Activated CD4-positive, alpha-beta T cell treated with anti-CD3 and anti-CD28 coated beads, Interleukin-2, amount 10 ng/mL, durations not matched to agents 24 days and 14 days (primary cell): Measurements from ENCODE around the gene RMND5B. TPM values are rescaled to one million over a fixed set of nuclear protein-coding genes. Genes with fewer than 3 reads are reported as not detected.
A peak's percentile ranks its signal among the peaks of the same experiment; 100 is the strongest.

Experiments
- DNase-seq: peaks from one replicate; pipeline ENCODE4 v3.0.0; 2022
- H3K27ac Mint-ChIP-seq: one replicate; pipeline ENCODE4 v1.8.0; 2022; ENCODE audit warnings: mild to moderate bottlenecking, mixed read lengths
- H3K27me3 Mint-ChIP-seq: one replicate; pipeline ENCODE4 v1.8.0; 2022; ENCODE audit warnings: mixed read lengths
- H3K36me3 Mint-ChIP-seq: one replicate; pipeline ENCODE4 v1.8.0; 2022; ENCODE audit warnings: low read depth, mild to moderate bottlenecking, mixed read lengths
- H3K4me1 Mint-ChIP-seq: one replicate; pipeline ENCODE4 v1.8.0; 2021; ENCODE audit warnings: mixed read lengths
- H3K4me3 Mint-ChIP-seq: one replicate; pipeline ENCODE4 v1.8.0; 2022; ENCODE audit warnings: mild to moderate bottlenecking, moderate library complexity, mixed read lengths
- H3K9me3 Mint-ChIP-seq: one replicate; pipeline ENCODE4 v1.8.0; 2021; ENCODE audit warnings: mixed read lengths
- intact Hi-C: fragments of 100-400 bp; cut with micrococcal nuclease; formaldehyde crosslinking; loops from one replicate; pipeline ENCODE4 v1.15.1; 2023
- total RNA-seq: library from RNA; stranded (reverse); gene quantifications from 2 replicates; pipeline ENCODE4 v1.2.3, GENCODE V29; 2022

Gene RMND5B
- total RNA-seq, 1 donor from 2014 or later = 29.3 TPM

DNA sequence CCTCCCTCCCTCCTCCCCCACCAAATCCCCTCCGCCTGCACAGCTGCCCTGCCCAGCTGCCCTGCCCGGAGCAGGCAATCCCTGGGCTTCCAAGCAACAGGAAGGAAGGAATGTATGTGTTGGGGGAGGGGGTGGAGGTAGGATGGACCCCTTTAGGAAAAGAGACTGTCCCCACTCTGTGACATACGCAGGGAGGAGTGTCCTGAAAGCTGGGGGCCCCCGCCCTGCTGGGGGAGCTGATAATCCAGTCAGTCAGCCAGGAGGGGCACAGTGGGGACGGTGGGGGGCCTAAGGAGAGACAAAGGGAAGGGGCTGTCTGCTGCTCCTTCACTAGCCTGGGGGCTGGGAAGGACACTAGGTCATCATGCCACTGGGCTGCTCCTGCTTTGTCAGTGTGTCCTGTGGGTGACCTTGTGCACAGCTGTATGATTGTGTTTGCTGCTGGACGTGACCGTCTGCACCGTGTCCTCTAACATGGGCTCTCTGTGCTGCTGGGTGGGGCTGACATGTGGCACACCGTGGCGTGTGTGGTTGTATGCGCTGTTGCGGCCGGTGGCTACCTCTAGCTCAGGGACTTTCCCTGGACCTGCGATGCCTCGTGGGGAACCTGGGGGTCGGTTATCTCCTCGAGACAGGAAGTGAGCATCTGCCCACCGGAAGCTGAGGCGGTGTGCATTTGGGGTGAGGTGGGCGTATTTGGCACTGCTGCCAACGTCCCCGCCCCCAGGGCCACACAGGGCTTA, 14.5 kb upstream of the RMND5B start:
- intact Hi-C loops = loop anchor here (1.0 kb wide), 1 partner anchor 14 kb away; no protein-coding TSS in a partner anchor
- H3K4me1 Mint-ChIP-seq = peaks cover 36% of the 10 kb centered on the region
- H3K27me3 Mint-ChIP-seq = peaks cover 30% of the 10 kb centered on the region
- peak overlapping the region; percentile 56 for H3K27ac Mint-ChIP-seq
- DNase-seq = peak; percentile 86
- H3K36me3 Mint-ChIP-seq = peaks cover 2% of the 10 kb centered on the region
- H3K9me3 Mint-ChIP-seq = peaks cover 3% of the 10 kb centered on the region
- peak overlapping the region; percentile 93 for H3K4me3 Mint-ChIP-seq

DNA sequence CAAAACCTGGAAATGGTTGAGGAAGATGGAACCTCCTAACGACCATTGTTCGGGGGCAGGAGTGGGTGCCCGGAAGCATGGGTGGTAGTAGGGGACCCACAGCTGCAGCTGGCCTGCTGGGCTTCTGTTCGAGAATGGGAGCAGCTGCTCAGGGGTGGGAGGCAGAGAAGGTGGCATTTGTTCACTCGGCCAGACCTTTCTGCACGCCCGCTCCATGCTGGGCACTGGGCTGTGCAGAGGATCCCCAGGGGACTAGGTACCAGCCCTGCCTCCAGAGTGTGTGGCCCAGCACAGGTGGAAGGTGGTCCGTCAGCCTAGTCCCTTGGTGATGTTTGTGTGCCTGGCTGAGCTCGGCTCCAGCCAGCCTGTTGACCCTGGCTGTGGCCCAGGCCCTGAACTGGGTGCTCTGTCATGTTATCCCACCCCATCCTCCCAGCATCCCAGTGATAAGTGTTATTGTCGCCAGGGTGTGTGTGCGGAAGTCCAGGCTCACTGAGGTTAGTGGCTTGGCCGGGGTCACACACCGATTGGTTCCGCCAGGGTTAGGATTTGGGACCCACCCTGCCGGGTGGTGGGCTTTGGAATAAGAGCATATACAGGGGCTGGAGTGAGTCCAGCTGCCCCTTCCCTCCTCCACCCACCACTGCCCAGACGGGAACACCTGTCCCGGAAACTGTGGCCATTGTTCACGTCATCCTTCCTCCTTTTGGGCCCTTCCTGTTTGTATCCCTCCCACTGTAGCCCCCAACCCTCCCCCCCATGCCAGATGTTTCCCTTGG, 12.7 kb upstream of the RMND5B start:
- intact Hi-C loops = no loop called here
- peaks cover 33% of the 10 kb centered on the region for H3K4me1 Mint-ChIP-seq
- no peak overlapping the region for H3K4me3 Mint-ChIP-seq
- peaks cover 2% of the 10 kb centered on the region for H3K36me3 Mint-ChIP-seq
- no peak for DNase-seq
- H3K9me3 Mint-ChIP-seq = no peaks in the 10 kb centered on the region
- no peak overlapping the region for H3K27ac Mint-ChIP-seq
- H3K27me3 Mint-ChIP-seq = peaks cover 19% of the 10 kb centered on the region

DNA sequence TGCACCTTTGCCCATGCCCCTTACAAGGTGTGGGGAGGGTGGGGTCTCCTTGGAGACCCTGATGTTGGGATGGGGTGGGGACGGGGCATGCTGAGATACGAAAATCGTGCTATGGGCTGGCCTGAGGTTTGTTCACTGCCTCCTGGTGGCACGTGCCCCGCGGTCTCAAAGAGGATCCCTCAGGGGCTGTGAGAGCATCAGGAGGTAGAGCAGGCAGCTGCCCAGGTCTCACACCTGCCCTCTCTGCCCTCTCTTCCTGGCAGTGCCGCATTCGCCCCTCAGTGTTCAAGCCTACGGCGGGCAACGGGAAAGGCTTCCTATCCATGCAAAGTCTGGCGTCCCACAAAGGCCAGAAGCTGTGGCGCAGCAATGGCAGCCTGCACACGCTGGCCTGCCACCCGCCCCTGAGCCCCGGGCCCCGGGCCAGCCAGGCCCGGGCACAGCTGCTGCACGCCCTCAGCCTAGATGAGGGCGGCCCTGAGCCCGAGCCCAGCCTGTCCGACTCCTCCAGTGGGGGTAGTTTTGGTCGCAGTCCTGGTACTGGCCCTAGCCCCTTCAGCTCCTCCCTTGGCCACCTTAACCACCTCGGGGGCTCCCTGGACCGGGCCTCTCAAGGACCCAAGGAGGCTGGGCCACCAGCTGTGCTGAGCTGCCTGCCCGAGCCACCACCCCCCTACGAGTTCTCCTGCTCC, 10.8 kb upstream of the RMND5B start:
- intact Hi-C loops = no loop called here
- H3K27ac Mint-ChIP-seq = no peak overlapping the region
- peaks cover 27% of the 10 kb centered on the region for H3K4me1 Mint-ChIP-seq
- DNase-seq = no peak
- peaks cover 10% of the 10 kb centered on the region for H3K27me3 Mint-ChIP-seq
- H3K9me3 Mint-ChIP-seq = no peaks in the 10 kb centered on the region
- no peak overlapping the region for H3K4me3 Mint-ChIP-seq
- H3K36me3 Mint-ChIP-seq = no peaks in the 10 kb centered on the region

DNA sequence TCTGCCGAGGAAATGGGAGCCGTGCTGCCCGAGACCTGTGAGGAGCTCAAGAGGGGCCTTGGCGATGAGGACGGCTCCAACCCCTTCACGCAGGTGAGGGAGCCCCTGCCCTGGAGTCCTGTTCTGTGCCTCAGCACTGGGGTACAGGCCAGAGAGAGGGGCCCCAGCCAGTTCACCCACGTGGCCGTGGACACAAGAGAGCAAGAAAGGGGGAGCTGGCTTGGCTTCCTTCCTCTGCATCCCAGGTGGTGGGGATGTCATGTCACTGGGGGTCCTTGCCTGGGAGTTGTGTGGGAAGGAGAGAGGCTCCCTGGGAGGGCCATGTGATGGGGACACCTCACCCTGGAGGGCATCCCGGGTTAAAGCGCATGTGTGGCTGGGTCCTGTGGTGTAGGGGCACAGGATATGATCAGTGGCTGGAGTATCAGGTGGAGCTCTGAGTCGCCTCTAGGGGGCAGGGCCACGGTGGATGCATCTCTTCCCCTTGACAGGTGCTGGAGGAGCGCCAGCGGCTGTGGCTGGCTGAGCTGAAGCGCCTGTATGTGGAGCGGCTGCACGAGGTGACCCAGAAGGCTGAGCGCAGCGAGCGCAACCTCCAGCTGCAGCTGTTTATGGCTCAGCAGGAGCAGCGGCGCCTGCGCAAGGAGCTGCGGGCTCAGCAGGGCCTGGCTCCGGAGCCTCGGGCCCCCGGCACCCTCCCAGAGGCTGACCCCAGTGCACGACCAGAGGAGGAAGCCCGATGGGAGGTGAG, 10.0 kb upstream of the RMND5B start:
- H3K4me1 Mint-ChIP-seq = peaks cover 21% of the 10 kb centered on the region
- peak; percentile 94 for DNase-seq
- H3K36me3 Mint-ChIP-seq = no peaks in the 10 kb centered on the region
- peak overlapping the region; percentile 45 for H3K4me3 Mint-ChIP-seq
- intact Hi-C loops = loop anchor here (1.0 kb wide), 1 partner anchor 11 kb away; the partner anchor contains the start of gene RMND5B
- H3K9me3 Mint-ChIP-seq = no peaks in the 10 kb centered on the region
- peaks cover 6% of the 10 kb centered on the region for H3K27me3 Mint-ChIP-seq
- no peak overlapping the region for H3K27ac Mint-ChIP-seq

DNA sequence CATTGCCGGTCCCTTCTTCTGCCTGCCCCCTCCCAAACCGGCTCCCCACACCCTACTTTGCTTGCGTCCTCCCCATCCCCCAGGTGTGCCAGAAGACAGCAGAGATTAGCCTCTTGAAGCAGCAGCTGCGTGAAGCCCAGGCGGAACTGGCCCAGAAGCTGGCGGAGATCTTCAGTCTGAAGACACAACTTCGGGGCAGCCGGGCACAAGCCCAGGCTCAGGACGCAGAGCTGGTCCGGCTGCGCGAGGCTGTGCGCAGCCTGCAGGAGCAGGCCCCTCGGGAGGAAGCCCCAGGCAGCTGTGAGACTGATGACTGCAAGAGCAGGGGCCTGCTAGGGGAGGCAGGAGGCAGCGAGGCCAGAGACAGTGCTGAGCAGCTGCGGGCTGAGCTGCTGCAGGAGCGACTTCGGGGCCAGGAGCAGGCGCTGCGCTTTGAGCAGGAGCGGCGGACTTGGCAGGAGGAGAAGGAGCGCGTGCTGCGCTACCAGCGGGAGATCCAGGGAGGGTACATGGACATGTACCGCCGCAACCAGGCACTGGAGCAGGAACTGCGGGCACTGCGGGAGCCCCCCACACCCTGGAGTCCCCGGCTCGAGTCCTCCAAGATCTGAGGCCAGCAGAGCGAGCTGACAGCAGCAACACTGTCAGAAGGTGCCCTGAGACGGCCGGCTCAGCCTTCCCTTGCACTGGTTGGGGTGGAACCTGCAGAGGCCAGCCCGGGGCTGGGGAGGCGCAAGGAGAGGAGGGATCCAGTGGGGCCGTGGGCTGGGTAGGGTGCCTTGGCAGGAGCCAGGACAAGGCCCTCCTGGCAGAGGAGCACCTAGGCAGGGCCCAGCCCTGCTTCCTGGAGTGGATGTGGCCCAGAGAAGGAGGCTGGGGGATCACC, 9.2 kb upstream of the RMND5B start:
- Mint-ChIP-seq H3K27ac (no peak overlapping the region), H3K4me1 (peaks cover 16% of the 10 kb centered on the region), H3K4me3 (peak overlapping the region; percentile 45), H3K27me3 (peaks cover 2% of the 10 kb centered on the region), H3K36me3 (no peaks in the 10 kb centered on the region), H3K9me3 (no peaks in the 10 kb centered on the region)
- intact Hi-C loops = loop anchor here (1.0 kb wide), 1 partner anchor 10 kb away; the partner anchor contains the start of gene RMND5B
- no peak for DNase-seq

DNA sequence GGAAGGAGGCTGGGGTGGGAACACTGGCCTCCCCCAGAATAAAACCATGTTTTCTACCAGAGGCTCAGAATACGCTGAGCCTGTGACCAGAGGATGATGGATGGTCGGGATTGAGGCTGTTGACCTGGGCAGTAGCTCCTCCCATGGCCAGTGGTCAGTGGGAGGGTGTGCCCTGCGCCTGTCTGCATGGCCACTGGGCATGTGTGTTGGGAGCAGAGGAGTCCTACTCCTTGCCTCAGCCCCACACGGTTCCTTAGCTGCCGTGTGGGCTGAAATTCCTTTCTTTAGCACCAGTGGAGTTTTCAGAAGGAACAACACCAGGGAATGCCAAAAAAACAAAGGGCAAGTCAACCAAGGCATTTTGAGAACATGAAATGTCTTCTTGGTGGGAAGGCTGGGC, 8.5 kb upstream of the RMND5B start:
- Mint-ChIP-seq H3K9me3 (no peaks in the 10 kb centered on the region), H3K27me3 (no peaks in the 10 kb centered on the region), H3K4me3 (no peak overlapping the region), H3K36me3 (no peaks in the 10 kb centered on the region), H3K4me1 (peaks cover 11% of the 10 kb centered on the region), H3K27ac (no peak overlapping the region)
- DNase-seq = no peak
- intact Hi-C loops = no loop called here

DNA sequence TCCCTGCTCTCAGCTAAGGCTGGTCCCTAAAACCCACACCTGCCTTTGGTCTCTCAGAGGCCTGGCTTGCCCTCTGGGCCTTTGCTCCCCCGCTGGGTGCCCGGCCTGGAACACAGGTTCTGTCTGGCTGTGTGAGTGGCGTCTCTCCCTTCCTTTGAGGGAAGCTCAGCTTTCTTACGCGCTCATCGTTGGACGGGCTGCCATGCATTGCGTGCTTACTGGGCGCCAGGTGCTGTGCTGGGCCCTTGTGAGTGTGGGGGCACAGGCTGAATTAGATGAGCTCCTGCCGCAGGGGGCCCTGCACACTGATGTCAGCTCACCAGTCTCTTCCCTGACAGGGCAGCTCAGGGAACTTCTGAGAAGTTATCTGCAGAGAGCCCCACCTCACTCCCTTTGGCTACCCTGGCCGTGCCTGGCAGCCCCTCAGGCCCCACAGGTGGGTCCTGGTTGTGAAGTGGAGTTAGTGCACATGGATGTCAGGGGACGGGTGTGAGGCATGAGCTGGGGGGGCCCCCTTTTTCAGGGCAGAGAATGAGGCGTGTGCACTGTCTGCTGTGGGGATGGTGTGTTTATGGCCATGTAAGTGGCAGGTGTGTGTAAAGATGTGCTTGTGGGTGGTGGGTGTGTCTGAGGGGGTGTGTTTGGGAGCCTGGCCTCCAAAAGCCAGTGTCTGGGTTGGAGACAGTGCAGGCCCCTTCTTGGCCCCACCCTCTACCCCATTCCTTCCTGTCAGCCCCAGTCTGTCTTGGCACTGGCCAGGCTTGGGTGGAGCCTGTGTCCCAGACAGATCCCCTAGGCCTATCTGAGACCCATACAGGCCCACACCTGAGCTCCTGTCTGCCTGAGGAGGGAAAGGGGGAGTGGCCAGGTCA, 7.5 kb upstream of the RMND5B start:
- no peak overlapping the region for H3K4me3 Mint-ChIP-seq
- DNase-seq = peak; percentile 54
- no peaks in the 10 kb centered on the region for H3K27me3 Mint-ChIP-seq
- peaks cover 11% of the 10 kb centered on the region for H3K4me1 Mint-ChIP-seq
- no peaks in the 10 kb centered on the region for H3K36me3 Mint-ChIP-seq
- H3K9me3 Mint-ChIP-seq = no peaks in the 10 kb centered on the region
- H3K27ac Mint-ChIP-seq = no peak overlapping the region
- intact Hi-C loops = no loop called here

DNA sequence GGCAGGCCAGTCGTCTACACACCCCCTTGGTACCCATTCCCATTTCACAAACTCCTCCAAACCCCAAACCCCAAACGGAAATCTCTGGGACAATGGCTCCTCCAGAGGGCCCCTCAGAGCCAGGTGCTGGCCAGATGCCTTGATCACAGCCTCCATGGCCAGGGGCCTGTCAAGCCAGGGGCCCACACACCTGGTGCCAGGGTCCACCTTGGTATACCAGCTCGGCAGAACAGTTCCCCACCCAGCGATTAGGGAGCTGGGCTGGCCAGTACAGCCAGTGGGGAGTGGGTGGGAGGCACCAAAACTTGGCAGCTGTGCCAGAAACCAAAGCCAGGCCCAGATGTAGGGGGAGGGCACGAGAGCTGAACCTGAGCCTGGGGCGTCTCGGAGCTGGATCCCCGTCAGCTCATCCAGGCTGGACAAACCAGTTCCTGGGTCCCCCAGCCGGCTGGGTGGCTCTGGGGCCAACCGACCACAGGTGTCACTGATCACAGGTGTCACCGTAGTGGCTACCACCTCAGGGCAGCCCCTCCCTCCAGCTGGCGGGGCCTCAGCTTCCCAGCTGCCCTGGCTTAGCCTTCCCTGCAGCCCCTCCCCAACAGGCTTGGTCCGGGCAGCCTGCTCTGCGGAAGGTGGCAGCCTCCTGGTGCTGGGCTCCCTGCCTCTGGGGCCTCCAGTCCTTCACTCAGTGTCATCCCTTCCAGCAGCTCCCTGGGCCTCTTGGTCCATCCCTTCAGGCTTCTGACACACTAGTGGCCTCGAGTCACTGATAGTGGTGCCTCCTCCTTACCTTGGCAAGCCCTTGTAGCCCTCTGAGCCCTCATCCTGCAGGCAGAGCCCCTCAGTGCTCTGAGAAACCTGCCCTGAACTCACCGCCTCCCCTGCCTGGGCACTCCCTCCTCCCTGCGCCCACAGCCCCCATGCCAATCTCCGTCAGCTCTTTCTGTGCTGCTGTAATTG, 6.6 kb upstream of the RMND5B start:
- Mint-ChIP-seq H3K27me3 (no peaks in the 10 kb centered on the region), H3K4me1 (peaks cover 11% of the 10 kb centered on the region), H3K36me3 (no peaks in the 10 kb centered on the region), H3K27ac (no peak overlapping the region), H3K4me3 (no peak overlapping the region), H3K9me3 (no peaks in the 10 kb centered on the region)
- DNase-seq = no peak
- intact Hi-C loops = no loop called here

DNA sequence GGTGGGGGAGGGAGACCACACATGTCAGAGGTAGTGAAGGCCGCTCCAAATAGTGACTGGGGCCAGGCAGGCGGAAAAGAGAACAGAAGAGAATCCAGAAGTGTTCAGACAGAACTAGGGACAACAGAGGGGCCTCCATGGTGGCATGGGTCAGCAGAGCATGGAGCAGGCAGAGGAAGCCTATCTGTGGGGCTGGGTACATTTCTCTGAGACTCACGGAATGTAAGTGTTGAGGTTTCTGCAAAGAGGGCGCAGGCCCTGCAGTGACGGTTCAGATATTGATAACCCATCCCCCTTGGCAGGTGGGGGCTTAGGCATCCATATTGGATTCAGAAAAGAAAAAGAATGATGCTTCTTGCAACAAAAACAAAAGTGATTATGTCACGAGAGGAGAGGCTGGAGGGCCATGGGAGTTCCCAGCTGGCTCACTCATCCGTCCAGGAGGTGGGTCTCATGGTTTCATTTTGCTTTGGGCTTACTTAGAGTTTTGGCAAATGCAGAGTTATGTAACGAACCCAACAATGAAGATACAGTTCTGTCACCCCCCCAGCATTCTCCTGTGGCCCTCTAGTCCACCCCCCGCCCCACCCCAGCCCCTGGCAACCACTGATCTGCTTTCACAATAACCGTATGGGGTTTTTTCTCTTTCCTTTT, 5.4 kb upstream of the RMND5B start:
- Mint-ChIP-seq H3K36me3 (no peaks in the 10 kb centered on the region), H3K27me3 (no peaks in the 10 kb centered on the region), H3K9me3 (no peaks in the 10 kb centered on the region), H3K4me3 (no peak overlapping the region), H3K27ac (no peak overlapping the region), H3K4me1 (peaks cover 13% of the 10 kb centered on the region)
- intact Hi-C loops = no loop called here
- no peak for DNase-seq

DNA sequence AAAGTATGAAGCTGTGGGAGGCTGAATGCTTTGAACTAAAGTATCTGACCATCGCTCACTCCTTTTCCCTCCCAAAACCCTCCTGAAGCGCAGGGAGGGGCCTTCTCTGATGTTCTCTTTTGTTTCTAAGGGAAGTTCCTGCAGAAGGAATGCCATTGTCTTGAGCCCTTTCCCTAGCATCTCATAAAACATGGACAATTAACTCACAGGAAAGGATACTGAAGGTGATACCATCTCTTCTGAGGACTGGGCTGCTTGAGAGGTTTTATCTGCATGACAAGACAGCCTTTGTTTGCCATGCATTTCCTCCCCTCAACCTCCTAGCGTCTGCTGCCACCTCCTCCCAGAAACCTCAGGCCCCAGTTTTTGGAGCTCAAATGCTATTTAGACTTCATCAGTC, 4.3 kb upstream of the RMND5B start:
- no peak for DNase-seq
- H3K27me3 Mint-ChIP-seq = no peaks in the 10 kb centered on the region
- intact Hi-C loops = no loop called here
- no peak overlapping the region for H3K4me3 Mint-ChIP-seq
- peaks cover 2% of the 10 kb centered on the region for H3K36me3 Mint-ChIP-seq
- H3K9me3 Mint-ChIP-seq = no peaks in the 10 kb centered on the region
- H3K27ac Mint-ChIP-seq = no peak overlapping the region
- peaks cover 11% of the 10 kb centered on the region for H3K4me1 Mint-ChIP-seq
